Smooth muscle cell (in vitro differentiated cells): ENCODE data around the gene IRF2BP2. TPM values are rescaled to one million over a fixed set of nuclear protein-coding genes. Genes with fewer than 3 reads are reported as not detected.

Experiments used
- DNase-seq: peaks from one replicate; lab custom pipeline; 2025; ENCODE audit not compliant: unreplicated experiment; lab: John Stamatoyannopoulos, UW
- H2AFZ ChIP-seq: fragments of 200-600 bp; sonication (generic); 2 replicates; pipeline ENCODE4 v1.6.0; 2016; ENCODE audit warnings: antibody characterized with exemption, low read depth, mild to moderate bottlenecking
- H3F3A ChIP-seq: fragments of 200-600 bp; sonication (generic); 2 replicates; pipeline ENCODE4 v1.6.0; 2017; ENCODE audit warnings: antibody characterized with exemption, low read depth
- H3K27ac ChIP-seq: fragments of 200-600 bp; sonication (generic); 2 replicates; pipeline ENCODE4 v1.5.1; 2016; ENCODE audit warnings: low read depth, mild to moderate bottlenecking
- H3K27me3 ChIP-seq: fragments of 200-600 bp; sonication (generic); 2 replicates; pipeline ENCODE4 v1.6.1; 2016; ENCODE audit warnings: low read depth, mild to moderate bottlenecking
- H3K36me3 ChIP-seq: fragments of 200-600 bp; sonication (generic); 2 replicates; pipeline ENCODE4 v1.5.1; 2016; ENCODE audit warnings: low read depth
- H3K4me1 ChIP-seq: fragments of 200-600 bp; sonication (generic); 2 replicates; pipeline ENCODE4 v1.5.1; 2016; ENCODE audit warnings: low read depth
- H3K4me2 ChIP-seq: fragments of 200-600 bp; sonication (generic); 2 replicates; pipeline ENCODE4 v1.6.0; 2016; ENCODE audit warnings: mild to moderate bottlenecking
- H3K4me3 ChIP-seq: fragments of 200-600 bp; sonication (generic); 2 replicates; pipeline ENCODE4 v1.5.1; 2016; ENCODE audit warnings: mild to moderate bottlenecking
- H3K79me2 ChIP-seq: fragments of 200-600 bp; sonication (generic); 2 replicates; pipeline ENCODE4 v1.6.0; 2016; ENCODE audit warnings: low read depth, mild to moderate bottlenecking
- H3K9ac ChIP-seq: fragments of 200-600 bp; sonication (generic); 2 replicates; pipeline ENCODE4 v1.6.0; 2016; ENCODE audit warnings: low read depth
- H3K9me3 ChIP-seq: fragments of 200-600 bp; sonication (generic); replicated peaks from 2 replicates; pipeline ENCODE4 v1.5.1; 2016; ENCODE audit warnings: low read depth
- H4K20me1 ChIP-seq: fragments of 200-600 bp; sonication (generic); 2 replicates; pipeline ENCODE4 v1.6.0; 2016; ENCODE audit warnings: low read depth
- CTCF ChIP-seq: fragments of 200-600 bp; sonication (generic); IDR thresholded peaks from 2 replicates; pipeline ENCODE4 v1.5.1; 2017; ENCODE audit warnings: borderline replicate concordance, mild to moderate bottlenecking, antibody characterized with exemption; ENCODE audit not compliant: insufficient read depth, poor library complexity, severe bottlenecking
- WGBS: methylation state at CpG from one replicate; pipeline ENCODE4 v1.1.7; 2016; ENCODE audit warnings: low lambda C conversion rate; 5-methylcytosine and 5-hydroxymethylcytosine counted together
- polyA plus RNA-seq: library from polyadenylated mRNA; unstranded; fragments of >200 nt; fragmentation: Nextera tagmentation; extraction: Ambion mirVana; gene quantifications from 2 replicates; pipeline ENCODE4 v1.2.1, GENCODE V29; 2016
- total RNA-seq: library from RNA; depleted of rRNA; stranded (reverse); fragments of >200 nt; gene quantifications from 2 replicates; pipeline ENCODE4 v1.2.3, GENCODE V29; 2014

IRF2BP2 gene
- total and polyA plus RNA-seq, 2 experiments from 2014 or later, result 40.3 to 89.5 TPM

GRCh38 chr1:234564035-234565029 lies 45.6 kb downstream of the IRF2BP2 start:
- Histone ChIP-seq H2AFZ (no peak overlapping the region), H3K9me3 (no peaks in the 10 kb centered on the region), H3F3A (peaks cover 9% of the 10 kb centered on the region), H3K4me2 (peak overlapping the region; percentile 26), H3K79me2 (no peaks in the 10 kb centered on the region), H3K27me3 (no peaks in the 10 kb centered on the region), H3K9ac (peak overlapping the region; percentile 86), H3K27ac (peak overlapping the region; percentile 87), H4K20me1 (no peaks in the 10 kb centered on the region), H3K36me3 (no peaks in the 10 kb centered on the region), H3K4me3 (no peak overlapping the region), H3K4me1 (peaks cover 15% of the 10 kb centered on the region)
- TF ChIP-seq CTCF, result no peak
- WGBS, result 40% methylated on average over 7 of the region's 7 CpGs
- no peak for DNase-seq

GRCh38 chr1:234562334-234562733 lies 47.6 kb downstream of the IRF2BP2 start:
- Histone ChIP-seq H4K20me1 (no peaks in the 10 kb centered on the region), H3K4me3 (no peak overlapping the region), H3K27ac (peak overlapping the region; percentile 87), H3K4me1 (peaks cover 15% of the 10 kb centered on the region), H3K27me3 (no peaks in the 10 kb centered on the region), H2AFZ (peak overlapping the region; percentile 46), H3K4me2 (peak overlapping the region; percentile 4), H3K79me2 (no peaks in the 10 kb centered on the region), H3K9ac (peak overlapping the region; percentile 41), H3K36me3 (no peaks in the 10 kb centered on the region), H3F3A (peaks cover 9% of the 10 kb centered on the region), H3K9me3 (no peaks in the 10 kb centered on the region)
- no peak for DNase-seq
- 15% methylated on average over 7 of the region's 7 CpGs for WGBS
- no peak for TF ChIP-seq CTCF

GRCh38 chr1:234561319-234561718 lies 48.7 kb downstream of the IRF2BP2 start:
- no peak for TF ChIP-seq CTCF
- no peaks in the 10 kb centered on the region for H4K20me1 ChIP-seq
- no peak overlapping the region for H2AFZ ChIP-seq
- H3K9ac ChIP-seq, result no peak overlapping the region
- no peaks in the 10 kb centered on the region for H3K9me3 ChIP-seq
- H3K79me2 ChIP-seq, result no peaks in the 10 kb centered on the region
- H3K4me2 ChIP-seq, result no peak overlapping the region
- peaks cover 9% of the 10 kb centered on the region for H3F3A ChIP-seq
- H3K4me1 ChIP-seq, result peaks cover 15% of the 10 kb centered on the region
- DNase-seq, result no peak
- H3K27me3 ChIP-seq, result no peaks in the 10 kb centered on the region
- no peaks in the 10 kb centered on the region for H3K36me3 ChIP-seq
- no peak overlapping the region for H3K4me3 ChIP-seq
- WGBS, result 85% methylated on average over 5 of the region's 5 CpGs
- H3K27ac ChIP-seq, result no peak overlapping the region
